SK-N-SH (cell line): Measurements from ENCODE around the gene OR5AK2.

ENCODE experiments used
- CHD2 ChIP-seq: fragments of 150-350 bp; IDR thresholded peaks from 2 replicates; pipeline ENCODE4 v1.6.1; 2018; ENCODE audit warnings: low read length; ENCODE audit not compliant: partially characterized antibody
- CTCF ChIP-seq: fragments of 200-600 bp; sonication (generic); IDR thresholded peaks from 2 replicates; pipeline ENCODE4 v1.6.1; 2017; ENCODE audit warnings: antibody characterized with exemption, mild to moderate bottlenecking, moderate library complexity
- EZH2phosphoT487 ChIP-seq: fragments of 200-600 bp; sonication (generic); IDR thresholded peaks from 2 replicates; pipeline ENCODE4 v1.6.1; 2017; ENCODE audit warnings: low read depth, mixed run types, mild to moderate bottlenecking, antibody characterized with exemption, moderate library complexity, borderline replicate concordance
- MAX ChIP-seq: IDR thresholded peaks from 2 replicates; pipeline ENCODE4 v1.4.0; 2012; ENCODE audit warnings: low read depth
- POLR2AphosphoS5 ChIP-seq: IDR thresholded peaks from 2 replicates; pipeline ENCODE4 v1.6.1; 2012; ENCODE audit warnings: low read depth, low read length
- RAD21 ChIP-seq: IDR thresholded peaks from 2 replicates; pipeline ENCODE4 v1.6.1; 2012; ENCODE audit warnings: mild to moderate bottlenecking, low read length
- REST ChIP-seq: IDR thresholded peaks from 2 replicates; pipeline ENCODE4 v1.6.1; 2012; ENCODE audit warnings: mild to moderate bottlenecking, low read depth, low read length, moderate library complexity

GRCh38 chr11:56977314-56977713 lies 11.4 kb upstream of the OR5AK2 start:
- TF ChIP-seq EZH2phosphoT487: no peak
- TF ChIP-seq REST: no peak
- TF ChIP-seq MAX: no peak
- TF ChIP-seq POLR2AphosphoS5: no peak
- no peak for TF ChIP-seq CHD2
- TF ChIP-seq RAD21: no peak
- TF ChIP-seq CTCF: no peak
